Liver (tissue), 2 donors: Measurements from ENCODE around the gene FUS.

ENCODE experiments used
- TF ChIP-seq, protein P1 (sequence below): IDR thresholded peaks from 2 replicates; pipeline ENCODE4 v1.6.1; 2016; ENCODE audit warnings: antibody characterized with exemption
- TF ChIP-seq, protein P2 (sequence below): fragments of 150-350 bp; IDR thresholded peaks from 2 replicates; pipeline ENCODE4 v1.5.1; 2017; ENCODE audit warnings: improper control_type of control experiment, low read depth, low read length; ENCODE audit not compliant: missing input control
- donor health status: healthy.

DNA sequence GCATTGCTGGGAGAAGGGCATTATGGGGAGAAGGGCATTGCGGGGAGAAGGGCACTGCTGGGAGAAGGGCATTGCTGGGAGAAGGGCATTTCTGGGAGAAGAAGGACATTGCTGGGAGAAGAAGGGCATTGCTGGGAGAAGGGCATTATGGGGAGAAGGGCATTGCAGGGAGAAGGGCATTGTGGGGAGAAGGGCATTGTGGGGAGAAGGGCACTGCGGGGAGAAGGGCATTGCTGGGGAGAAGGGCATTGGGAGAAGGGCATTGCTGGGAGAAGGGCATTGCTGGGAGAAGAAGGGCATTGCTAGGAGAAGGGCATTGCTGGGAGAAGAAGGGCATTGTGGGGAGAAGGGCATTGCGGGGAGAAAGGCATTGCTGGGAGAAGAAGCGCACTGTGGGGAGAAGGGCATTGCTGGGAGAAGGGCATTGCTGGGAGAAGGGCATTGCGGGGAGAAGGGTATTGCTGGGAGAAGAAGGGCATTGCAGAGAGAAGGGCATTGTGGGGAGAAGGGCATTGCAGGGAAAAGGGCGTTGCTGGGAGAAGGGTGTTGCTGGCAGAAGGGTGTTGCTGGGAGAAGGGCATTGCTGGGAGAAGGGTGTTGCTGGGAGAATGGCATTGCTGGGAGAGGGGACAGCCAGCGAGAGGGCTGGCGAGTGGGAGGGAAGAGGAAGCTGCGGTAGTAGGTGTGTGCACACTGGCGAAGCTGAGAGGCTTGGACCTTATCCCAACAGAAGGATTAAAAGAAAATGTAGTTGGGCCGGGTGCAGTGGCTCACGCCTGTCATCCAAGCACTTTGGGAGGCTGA is 41.6 kb downstream of the FUS start:
- TF ChIP-seq, protein P1, sequence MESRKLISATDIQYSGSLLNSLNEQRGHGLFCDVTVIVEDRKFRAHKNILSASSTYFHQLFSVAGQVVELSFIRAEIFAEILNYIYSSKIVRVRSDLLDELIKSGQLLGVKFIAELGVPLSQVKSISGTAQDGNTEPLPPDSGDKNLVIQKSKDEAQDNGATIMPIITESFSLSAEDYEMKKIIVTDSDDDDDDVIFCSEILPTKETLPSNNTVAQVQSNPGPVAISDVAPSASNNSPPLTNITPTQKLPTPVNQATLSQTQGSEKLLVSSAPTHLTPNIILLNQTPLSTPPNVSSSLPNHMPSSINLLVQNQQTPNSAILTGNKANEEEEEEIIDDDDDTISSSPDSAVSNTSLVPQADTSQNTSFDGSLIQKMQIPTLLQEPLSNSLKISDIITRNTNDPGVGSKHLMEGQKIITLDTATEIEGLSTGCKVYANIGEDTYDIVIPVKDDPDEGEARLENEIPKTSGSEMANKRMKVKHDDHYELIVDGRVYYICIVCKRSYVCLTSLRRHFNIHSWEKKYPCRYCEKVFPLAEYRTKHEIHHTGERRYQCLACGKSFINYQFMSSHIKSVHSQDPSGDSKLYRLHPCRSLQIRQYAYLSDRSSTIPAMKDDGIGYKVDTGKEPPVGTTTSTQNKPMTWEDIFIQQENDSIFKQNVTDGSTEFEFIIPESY = no peak
- TF ChIP-seq, protein P2, sequence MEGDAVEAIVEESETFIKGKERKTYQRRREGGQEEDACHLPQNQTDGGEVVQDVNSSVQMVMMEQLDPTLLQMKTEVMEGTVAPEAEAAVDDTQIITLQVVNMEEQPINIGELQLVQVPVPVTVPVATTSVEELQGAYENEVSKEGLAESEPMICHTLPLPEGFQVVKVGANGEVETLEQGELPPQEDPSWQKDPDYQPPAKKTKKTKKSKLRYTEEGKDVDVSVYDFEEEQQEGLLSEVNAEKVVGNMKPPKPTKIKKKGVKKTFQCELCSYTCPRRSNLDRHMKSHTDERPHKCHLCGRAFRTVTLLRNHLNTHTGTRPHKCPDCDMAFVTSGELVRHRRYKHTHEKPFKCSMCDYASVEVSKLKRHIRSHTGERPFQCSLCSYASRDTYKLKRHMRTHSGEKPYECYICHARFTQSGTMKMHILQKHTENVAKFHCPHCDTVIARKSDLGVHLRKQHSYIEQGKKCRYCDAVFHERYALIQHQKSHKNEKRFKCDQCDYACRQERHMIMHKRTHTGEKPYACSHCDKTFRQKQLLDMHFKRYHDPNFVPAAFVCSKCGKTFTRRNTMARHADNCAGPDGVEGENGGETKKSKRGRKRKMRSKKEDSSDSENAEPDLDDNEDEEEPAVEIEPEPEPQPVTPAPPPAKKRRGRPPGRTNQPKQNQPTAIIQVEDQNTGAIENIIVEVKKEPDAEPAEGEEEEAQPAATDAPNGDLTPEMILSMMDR = no peak
